COR-L47 (cell line): Measurements from ENCODE around the gene AFF2.
"Not testable (repeated sequence)": the region's sequence is repeated elsewhere in the genome, so short reads cannot be mapped to it uniquely, and the experiment has no call there.

Source experiments
- DNase-seq: peaks from one replicate; lab custom pipeline; 2025; lab: John Stamatoyannopoulos, UW

The AFF2 gene

GRCh38 chrX:148856505-148856904 lies 356.1 kb downstream of the AFF2 start:
- DNase-seq: no peak

- DNase-seq: no peak
Measured at GRCh38 chrX:148865277-148866210, 365.1 kb downstream of the AFF2 start.

GRCh38 chrX:148867596-148867995 lies 367.2 kb downstream of the AFF2 start:
- DNase-seq: no peak

GRCh38 chrX:148871422-148872160 lies 371.2 kb downstream of the AFF2 start:
- no peak for DNase-seq

GRCh38 chrX:148872161-148872535 lies 371.7 kb downstream of the AFF2 start:
- no peak for DNase-seq

- no peak for DNase-seq
Measured at GRCh38 chrX:148872881-148873280, 372.5 kb downstream of the AFF2 start.

GRCh38 chrX:148874636-148875246 lies 374.3 kb downstream of the AFF2 start:
- DNase-seq: no peak

GRCh38 chrX:148878371-148878770 lies 378.0 kb downstream of the AFF2 start:
- no peak for DNase-seq

- no peak for DNase-seq
Measured at GRCh38 chrX:148885203-148885602, 384.8 kb downstream of the AFF2 start.

- DNase-seq: no peak
Measured at GRCh38 chrX:148893395-148893794, 393.0 kb downstream of the AFF2 start.

- no peak for DNase-seq
Measured at GRCh38 chrX:148902581-148902980, 402.2 kb downstream of the AFF2 start.

GRCh38 chrX:148903176-148903575 lies 402.8 kb downstream of the AFF2 start:
- DNase-seq: no peak

- DNase-seq: no peak
Measured at GRCh38 chrX:148904421-148905111, 404.1 kb downstream of the AFF2 start.

GRCh38 chrX:148905400-148905799 lies 405.0 kb downstream of the AFF2 start:
- no peak for DNase-seq

- DNase-seq: not testable (repeated sequence)
Measured at GRCh38 chrX:148906628-148907027, 406.2 kb downstream of the AFF2 start.

GRCh38 chrX:148909758-148910157 lies 409.3 kb downstream of the AFF2 start:
- no peak for DNase-seq

- DNase-seq: no peak
Measured at GRCh38 chrX:148913971-148914370, 413.6 kb downstream of the AFF2 start.

- DNase-seq: no peak
Measured at GRCh38 chrX:148914783-148915182, 414.4 kb downstream of the AFF2 start.

GRCh38 chrX:148915474-148915873 lies 415.1 kb downstream of the AFF2 start:
- no peak for DNase-seq

GRCh38 chrX:148917441-148917840 lies 417.0 kb downstream of the AFF2 start:
- DNase-seq: no peak

- no peak for DNase-seq
Measured at GRCh38 chrX:148923631-148924030, 423.2 kb downstream of the AFF2 start.

- no peak for DNase-seq
Measured at GRCh38 chrX:148926371-148926770, 426.0 kb downstream of the AFF2 start.
